ENCODE data around the gene PRPH. TPM values are rescaled to one million over a fixed set of nuclear protein-coding genes. Genes with fewer than 3 reads are reported as not detected.
A peak's percentile ranks its signal among the peaks of the same experiment; 100 is the strongest.
"Not testable (repeated sequence)": the region's sequence is repeated elsewhere in the genome, so short reads cannot be mapped to it uniquely, and the experiment has no call there.

The PRPH gene
- total RNA-seq, 1 donor from 2014 or later = 0.57 TPM

DNA sequence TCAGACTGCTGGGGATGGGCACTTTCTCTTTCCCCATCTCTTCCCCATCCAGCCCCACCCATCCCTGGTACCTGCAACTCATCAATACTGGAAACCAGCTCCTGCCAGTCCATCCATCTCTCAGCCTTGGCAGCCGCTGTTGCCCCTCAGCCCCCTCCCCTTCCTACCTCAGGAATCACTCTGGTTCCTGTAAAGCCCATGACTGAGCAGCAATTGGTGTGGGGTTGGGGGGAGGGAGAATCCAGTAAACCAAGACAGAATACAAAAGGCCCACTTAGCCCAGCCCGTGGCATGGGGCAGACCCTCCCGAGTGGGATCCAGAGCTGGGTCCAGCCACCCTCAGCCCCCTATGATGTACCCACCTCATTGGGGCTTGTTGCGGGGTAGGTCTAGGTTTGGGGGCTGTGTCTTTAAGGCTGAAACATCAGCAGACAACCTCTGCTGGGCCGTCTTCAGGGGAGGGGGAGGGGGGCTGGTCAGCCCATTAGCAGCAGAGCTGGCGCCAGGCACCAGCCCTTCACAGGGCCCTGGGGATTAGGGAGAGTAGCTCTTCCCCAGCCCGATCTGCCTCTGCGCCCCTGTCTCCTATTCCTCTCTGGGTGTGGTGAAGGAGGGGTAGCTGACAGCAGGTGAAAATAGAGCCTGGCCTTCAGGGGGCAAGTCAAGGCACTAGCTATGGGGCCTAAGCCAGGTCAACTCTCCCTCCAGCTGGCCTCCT lies 702 bp upstream of the PRPH start:
- intact Hi-C loops (cut with DNase I) = no loop called here
- ATAC-seq = no peak
- DNase-seq (ENCODE audit: missing footprints) = no peak

DNA sequence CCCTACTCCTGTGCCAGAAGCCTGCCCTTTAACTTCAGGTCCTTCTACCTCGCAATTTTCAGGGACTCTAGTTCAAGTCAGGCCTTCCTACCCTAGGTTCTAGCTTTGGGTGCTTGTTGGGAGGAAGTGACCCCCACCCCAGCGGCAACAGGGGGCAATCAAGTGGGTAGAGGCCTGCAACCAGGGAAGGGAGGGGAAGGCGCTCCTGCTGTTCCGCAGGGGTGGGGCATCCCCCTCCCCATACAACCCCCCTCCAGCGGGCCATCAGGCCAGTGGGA lies 204 bp upstream of the PRPH start:
- DNase-seq (ENCODE audit: missing footprints) (no peak), ATAC-seq (no peak)
- intact Hi-C loops (cut with DNase I) = no loop called here

DNA sequence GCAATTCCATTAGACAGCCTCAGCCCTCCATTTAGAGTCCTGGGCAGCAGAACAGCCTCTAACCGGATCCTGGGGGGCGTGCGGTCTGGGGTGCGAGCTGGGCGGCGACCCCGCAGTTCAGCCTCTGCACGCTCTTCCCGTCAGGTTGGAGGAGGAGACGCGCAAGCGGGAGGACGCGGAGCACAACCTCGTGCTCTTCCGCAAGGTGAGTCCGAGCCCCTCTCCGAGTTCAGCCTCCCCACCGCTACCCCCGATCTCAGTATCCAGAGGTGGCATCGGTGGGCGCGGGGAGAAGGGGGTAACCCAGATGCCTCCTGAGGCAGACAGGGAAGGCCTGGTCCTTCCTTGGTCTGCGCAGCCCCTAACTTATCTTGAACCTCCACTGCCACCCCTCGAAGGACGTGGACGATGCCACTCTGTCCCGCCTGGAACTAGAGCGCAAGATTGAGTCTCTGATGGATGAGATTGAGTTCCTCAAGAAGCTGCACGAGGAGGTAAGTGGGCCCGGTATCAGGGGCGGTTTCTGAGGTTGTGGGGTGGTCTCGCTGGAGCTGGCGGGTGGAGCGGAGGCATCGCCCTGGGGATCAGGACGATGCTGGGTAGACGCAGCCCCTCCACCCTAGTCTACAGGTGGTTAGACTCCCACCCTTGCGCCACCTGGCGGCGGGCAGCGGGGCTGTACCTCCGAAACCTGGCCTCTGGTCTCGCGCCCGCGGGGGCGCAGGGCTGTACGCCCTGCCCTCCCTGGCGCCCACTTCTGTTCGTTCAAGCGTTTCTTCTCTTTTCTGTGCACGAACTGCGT lies 1.3 kb downstream of the PRPH start:
- no peak for DNase-seq (ENCODE audit: missing footprints)
- intact Hi-C loops (cut with DNase I) = no loop called here
- no peak for ATAC-seq

DNA sequence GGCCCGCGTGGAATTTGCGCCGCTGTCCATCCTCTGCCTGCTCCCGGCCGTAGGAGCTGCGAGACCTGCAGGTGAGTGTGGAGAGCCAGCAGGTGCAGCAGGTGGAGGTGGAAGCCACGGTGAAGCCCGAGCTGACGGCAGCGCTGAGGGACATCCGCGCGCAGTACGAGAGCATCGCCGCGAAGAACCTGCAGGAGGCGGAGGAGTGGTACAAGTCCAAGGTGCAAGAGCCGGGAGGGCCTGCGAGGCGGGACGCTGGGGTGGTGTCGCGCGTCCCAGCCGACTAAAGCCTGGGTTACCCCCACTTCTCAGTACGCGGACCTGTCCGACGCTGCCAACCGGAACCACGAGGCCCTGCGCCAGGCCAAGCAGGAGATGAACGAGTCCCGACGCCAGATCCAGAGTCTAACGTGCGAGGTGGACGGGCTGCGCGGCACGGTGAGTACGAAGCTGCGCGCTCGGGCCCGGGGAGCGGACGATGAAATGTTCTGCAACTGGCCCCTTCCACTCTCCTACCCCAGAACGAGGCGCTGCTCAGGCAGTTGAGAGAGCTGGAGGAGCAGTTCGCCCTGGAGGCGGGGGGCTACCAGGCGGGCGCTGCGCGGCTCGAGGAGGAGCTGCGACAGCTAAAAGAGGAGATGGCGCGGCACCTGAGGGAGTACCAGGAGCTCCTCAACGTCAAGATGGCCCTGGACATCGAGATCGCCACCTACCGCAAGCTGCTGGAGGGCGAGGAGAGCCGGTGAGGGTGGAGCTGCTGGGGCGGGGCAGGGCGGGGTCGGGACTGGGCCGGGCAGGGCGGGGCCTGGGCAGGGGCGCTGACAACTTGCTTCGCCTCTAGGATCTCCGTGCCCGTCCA lies 2.1 kb downstream of the PRPH start:
- no peak for ATAC-seq

DNA sequence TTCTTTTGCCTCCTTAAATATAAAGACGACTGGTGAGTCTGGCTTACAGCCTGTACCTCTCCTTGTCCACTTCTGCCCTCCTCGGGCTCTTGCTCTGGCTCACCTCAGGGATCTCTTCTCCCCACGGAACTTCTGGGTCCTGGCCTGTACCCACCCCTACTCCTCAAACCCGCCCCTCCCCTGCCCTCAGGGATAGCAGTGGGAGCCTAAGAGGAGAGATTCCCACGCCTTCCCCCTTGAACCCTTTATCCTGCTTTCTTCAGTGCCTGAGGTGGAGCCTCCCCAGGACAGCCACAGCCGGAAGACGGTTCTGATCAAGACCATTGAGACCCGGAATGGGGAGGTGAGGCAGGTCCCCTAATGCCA lies 2.7 kb downstream of the PRPH start:
- no peak for ATAC-seq
- DNase-seq (ENCODE audit: missing footprints) = no peak
- intact Hi-C loops (cut with DNase I) = no loop called here

More for the DNA sequence above, 2.1 kb downstream of the PRPH start:
- no peak for DNase-seq (ENCODE audit: missing footprints)
- intact Hi-C loops (cut with DNase I) = no loop called here

DNA sequence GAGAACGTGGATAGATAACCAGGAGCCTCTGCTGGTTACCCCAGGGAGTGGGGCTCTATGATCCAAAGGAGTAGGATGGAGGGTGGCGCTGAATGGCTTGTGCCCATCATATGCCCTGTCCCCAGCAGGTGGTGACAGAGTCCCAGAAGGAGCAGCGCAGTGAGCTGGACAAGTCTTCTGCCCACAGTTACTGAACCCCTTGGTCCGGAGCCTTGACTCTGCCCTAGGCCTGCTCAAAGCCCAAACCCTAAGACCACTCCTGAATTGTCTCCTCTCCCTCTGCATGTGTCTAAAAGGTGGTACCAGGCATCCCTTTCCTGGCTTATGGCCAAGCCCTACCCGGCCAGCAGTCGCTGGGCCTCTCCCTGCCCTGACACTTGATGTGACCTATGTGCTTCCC lies 3.2 kb downstream of the PRPH start:
- no peak for ATAC-seq
- DNase-seq (ENCODE audit: missing footprints) = no peak
- intact Hi-C loops (cut with DNase I) = no loop called here

DNA sequence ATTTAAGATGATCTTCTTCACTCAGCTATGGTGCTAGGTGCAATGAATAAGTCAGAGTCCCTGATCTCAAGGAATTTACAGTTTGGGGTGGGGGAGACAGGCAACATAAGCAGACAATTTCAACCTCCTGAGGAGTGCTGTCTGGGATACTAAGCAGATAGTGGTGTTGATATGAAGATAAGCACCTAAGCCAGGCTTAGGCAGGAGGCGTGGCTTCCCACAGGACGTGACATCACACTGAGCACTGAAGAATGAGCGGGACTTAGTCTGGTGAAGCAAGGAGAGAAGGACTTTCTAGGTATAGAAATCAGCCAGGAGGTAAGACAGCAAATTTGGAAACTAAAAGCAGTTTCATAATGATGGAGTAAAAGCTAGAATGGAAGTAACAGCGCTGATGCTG lies 6.8 kb downstream of the PRPH start:
- no peak for DNase-seq (ENCODE audit: missing footprints)

DNA sequence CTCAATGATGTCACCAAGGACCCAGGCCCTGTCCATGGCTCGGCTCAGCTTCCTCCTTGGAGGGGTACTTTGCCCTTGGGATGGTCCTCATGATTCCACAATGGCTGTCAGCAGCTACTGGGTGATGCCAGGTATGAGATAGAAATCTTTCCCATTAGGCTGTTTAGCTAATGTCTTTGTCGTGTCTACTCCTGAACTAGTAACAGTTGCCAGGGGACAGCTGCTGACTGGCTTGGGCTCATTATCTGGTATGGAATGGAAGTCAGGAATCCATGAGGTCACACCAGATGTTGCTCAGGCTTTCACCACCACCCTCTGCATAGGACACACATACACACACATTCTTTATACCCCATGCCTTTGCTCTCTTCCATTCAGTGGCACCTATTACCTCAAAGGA lies 9.2 kb downstream of the PRPH start:
- ATAC-seq (no peak), DNase-seq (ENCODE audit: missing footprints) (no peak)
- intact Hi-C loops (cut with DNase I) = no loop called here

More for the DNA sequence above, 6.8 kb downstream of the PRPH start:
- intact Hi-C loops (cut with DNase I) = no loop called here
- no peak for ATAC-seq

DNA sequence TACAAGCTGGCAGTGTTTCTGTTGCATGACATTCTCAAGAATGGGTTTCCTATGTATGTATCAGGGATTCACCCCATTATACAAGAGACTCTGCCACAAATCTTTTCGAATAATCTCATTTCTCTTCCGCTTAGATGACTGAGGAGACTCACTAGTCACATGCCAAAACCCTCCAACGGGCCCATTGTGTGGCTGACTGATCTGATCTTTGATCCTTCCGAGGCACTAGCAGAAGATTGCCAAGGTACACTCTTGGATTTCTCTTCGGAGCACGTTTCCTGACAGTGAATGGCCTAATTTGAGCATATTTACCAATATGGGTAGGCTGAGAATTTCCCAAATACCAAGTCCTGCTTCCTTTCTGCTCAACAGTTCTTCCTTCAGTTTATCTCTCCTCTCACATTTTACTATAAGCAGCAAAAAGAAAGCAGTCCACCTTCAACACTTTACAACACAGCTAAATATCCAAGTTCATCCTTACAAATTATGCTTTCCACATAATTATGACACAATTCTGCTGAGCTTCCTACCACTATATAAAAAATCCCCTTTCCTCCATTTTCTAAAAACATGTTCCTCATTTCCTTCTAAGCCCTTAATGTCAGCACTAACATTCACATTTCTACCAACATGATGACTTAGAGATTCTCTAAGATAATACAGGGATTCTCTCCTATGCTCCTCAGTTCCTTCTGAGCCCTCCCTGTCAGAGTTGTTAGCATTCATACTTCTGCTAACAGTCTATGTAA lies 11.0 kb downstream of the PRPH start:
- no peak for DNase-seq (ENCODE audit: missing footprints)
- ATAC-seq = no peak
- intact Hi-C loops (cut with DNase I) = no loop called here

DNA sequence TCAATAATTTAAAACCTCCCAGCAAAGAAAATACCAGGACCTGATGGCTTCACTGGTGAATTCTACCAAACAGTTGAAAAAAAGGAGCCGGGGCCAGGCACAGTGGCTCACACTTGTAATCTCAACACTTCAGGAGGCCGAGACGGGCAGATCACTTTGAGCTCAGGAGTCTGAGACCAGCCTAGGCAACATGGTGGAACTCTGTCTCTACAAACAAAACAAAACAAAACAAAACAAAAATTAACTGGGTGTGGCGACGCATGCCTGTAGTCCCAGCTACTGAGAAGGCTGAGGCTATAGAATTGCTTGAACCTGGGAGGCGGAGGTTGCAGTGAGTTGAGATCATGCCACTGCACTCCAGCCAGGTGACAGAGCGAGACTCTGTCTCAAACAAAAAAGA lies 14.4 kb downstream of the PRPH start:
- ATAC-seq (no peak), DNase-seq (ENCODE audit: missing footprints) (no peak)
- intact Hi-C loops (cut with DNase I) = no loop called here

DNA sequence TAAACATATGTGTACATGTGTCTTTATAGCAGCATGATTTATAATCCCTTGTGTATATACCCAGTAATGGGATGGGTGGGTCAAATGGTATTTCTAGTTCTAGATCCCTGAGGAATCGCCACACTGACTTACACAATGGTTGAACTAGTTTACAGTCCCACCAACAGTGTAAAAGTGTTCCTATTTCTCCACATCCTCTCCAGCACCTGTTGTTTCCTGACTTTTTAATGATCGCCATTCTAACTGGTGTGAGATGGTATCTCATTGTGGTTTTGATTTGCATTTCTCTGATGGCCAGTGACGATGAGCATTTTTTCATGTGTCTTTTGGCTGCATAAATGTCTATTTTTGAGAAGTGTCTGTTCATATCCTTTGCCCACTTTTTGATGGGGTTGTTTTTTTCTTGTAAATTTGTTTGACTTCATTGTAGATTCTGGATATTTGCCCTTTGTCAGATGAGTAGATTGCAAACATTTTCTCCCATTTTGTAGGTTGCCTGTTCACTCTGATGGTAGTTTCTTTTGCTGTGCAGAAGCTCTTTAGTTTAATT lies 15.6 kb downstream of the PRPH start:
- ATAC-seq; intact Hi-C loops (cut with DNase I); DNase-seq (ENCODE audit: missing footprints): not testable (repeated sequence)

DNA sequence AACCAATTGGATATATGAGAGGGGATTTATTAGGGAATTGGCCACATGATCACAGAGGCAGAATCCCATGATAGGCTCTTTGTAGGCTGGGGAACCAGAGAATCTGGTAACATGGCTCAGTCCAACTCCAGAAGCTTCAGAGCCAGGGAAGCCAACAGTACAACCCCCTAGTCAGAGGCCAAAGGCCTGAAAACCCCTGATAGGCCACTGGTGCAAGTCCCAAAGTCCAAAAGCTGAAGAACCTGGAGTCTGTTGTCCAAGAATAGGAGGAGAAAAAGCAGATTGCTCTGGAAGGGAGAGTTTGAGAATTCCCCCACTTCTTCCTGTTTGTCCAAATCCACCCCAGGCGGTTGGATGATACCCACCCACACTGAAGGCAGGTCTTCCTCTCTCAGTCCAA lies 19.9 kb downstream of the PRPH start:
- intact Hi-C loops (cut with DNase I) = no loop called here
- DNase-seq (ENCODE audit: missing footprints) (no peak), ATAC-seq (no peak)

DNA sequence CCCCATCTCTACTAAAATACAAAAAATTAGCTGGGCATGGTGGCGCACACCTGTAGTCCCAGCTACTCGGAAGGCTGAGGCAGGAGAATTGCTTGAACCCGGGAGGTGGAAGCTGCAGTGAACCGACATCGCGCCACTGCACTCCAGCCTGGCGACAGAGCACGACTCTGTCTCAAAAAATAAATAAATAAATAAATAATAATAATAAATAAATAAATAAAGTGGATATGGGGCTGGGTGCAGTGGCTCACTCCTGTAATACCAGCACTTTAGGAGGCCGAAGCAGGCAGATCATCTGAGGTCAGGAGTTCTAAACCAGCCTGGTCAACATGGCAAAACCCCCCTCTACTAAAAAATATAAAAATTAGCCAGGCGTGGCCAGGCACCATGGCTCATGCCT lies 22.2 kb downstream of the PRPH start:
- ATAC-seq; intact Hi-C loops (cut with DNase I); DNase-seq (ENCODE audit: missing footprints): not testable (repeated sequence)

DNA sequence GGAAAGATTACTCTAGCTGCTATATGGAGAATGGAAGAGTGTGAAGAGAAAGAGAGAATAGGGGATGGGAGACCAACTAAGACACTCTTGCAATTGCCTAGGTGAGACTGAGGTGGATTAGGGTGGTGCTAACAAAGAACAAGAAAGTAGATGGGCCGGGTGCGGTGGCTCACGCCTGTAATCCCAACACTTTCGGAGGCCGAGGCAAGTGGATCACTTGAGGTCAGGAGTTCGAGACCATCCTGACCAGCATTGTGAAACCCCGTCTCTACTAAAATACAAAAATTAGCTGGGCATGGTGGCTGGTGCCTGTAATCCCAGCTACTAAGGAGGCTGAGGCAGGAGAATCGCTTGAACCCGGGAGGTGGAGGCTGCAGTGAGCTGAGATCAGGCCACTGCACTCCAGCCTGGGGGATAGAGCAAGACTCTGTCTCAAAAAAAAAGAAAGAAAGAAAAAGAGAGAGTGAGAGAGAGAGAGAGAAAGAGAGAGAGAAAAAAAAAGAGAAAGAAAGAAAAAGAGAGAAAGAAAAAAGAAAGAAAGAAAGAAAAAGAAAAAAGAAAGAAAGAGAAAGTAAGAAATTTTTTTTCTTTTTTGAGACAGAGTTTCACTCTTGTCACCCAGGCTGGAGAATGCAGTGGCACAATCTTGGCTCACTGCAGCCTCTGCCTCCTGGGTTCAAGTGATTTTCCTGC lies 25.6 kb downstream of the PRPH start:
- intact Hi-C loops (cut with DNase I); DNase-seq (ENCODE audit: missing footprints); ATAC-seq: not testable (repeated sequence)

DNA sequence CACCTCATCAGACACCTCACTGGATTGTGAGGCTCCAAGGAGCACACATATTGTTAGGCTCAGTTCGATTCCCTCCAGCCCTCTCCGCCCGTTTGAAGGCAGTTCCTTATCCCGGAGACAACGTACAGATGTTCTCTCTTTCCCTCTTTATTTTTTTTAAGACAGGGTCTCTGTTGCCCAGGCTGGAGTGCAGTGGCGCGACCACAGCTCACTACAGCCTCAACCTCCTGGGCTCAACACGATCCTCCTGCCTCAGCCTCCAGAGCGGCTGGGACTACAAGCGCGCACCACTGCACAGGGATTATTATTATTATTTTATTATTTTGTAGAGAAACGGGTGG lies 27.4 kb downstream of the PRPH start:
- intact Hi-C loops (cut with DNase I) = no loop called here
- DNase-seq (ENCODE audit: missing footprints) (no peak), ATAC-seq (no peak)

DNA sequence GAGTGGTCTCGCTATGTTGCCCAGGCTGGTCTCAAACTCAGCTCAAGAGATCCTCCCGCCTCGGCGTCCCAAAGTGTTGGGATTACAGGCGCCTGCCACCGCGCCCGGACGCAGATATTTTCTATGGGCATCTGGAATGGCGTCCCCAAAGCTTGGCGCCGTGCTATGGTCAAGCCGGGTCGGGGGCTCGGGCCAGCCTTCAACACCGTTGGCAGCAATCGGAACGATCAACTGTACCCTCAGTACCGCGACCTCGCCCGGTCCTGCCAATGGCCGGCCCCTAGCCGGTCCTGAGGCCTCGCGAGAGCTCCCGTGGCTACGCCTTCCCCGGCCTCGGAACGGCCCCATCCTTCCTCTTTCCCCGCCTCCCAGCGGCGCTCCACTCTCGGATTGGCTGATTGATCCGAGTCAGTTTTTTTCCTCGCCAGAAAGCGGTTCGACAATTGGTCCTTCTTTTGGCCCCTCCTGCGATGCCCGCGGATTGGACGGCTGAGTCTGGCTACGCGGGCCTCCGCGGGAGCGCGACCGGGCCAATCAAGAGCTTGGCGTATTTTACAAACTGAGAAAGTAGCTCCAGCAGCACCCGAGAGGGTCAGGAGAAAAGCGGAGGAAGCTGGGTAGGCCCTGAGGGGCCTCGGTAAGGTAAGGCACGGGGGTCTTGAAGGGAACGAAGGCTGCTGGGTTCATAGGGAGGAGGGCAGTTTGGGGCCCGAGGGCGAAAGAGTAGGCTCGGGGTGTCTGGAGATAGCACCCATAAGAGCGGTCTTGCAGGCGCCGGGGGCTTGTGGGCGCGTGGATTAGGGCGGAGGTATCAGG lies 28.0 kb downstream of the PRPH start, which contains the start of gene TROAP:
Gene TROAP, plus strand, starts transcription at position 548 of the 816 bp plus-strand sequence. CDS start 354 bp downstream, outside the sequence.
- peak; percentile 98 for DNase-seq (ENCODE audit: missing footprints)
- peak; percentile 100 for ATAC-seq
- intact Hi-C loops (cut with DNase I) = no loop called here

DNA sequence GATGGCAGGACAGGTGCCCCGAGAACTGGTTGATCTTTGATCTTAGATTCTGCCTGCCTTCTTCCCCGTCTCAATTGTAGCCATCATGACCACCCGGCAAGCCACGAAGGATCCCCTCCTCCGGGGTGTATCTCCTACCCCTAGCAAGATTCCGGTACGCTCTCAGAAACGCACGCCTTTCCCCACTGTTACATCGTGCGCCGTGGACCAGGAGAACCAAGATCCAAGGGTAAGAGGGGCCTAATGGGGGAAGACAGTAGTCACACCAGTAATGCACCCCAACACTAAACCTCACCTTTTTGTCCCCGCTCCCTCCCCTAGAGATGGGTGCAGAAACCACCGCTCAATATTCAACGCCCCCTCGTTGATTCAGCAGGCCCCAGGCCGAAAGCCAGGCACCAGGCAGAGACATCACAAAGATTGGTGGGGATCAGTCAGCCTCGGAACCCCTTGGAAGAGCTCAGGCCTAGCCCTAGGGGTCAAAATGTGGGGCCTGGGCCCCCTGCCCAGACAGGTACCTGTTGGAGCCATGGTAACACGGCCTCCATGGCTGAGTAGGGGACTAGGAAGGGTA lies 28.7 kb downstream of the PRPH start:
- ATAC-seq (no peak), DNase-seq (ENCODE audit: missing footprints) (no peak)
- intact Hi-C loops (cut with DNase I) = no loop called here
